PC-9 (cell line): ENCODE measurements around the gene PTBP1. TPM values are rescaled to one million over a fixed set of nuclear protein-coding genes. Genes with fewer than 3 reads are reported as not detected.
A peak's percentile ranks its signal among the peaks of the same experiment; 100 is the strongest.

Experiments
- BruUV-seq: library from RNA; stranded (reverse); fragments of 400-500 nt; replicated peaks from 2 replicates; lab custom pipeline; 2021; lab: Mats Ljungman, UMichigan
- CTCF ChIA-PET: fragments of 300-600 bp; sonication (Branson Sonifier 250); formaldehyde crosslinking; loops from one replicate; lab custom pipeline; 2022; ENCODE audit warnings: antibody characterized with exemption; lab: Charles Lee
- POLR2A ChIA-PET: fragments of 300-600 bp; sonication (Branson Sonifier 250); formaldehyde crosslinking; loops from one replicate; lab custom pipeline; 2022; ENCODE audit warnings: antibody characterized with exemption; ENCODE audit not compliant: unreplicated experiment; lab: Charles Lee
- DNase-seq, 2 experiments: peaks; one replicate each; pipeline versions ENCODE4 v3.0.0 to v3.0.0-alpha.2; 2015 to 2022; ENCODE audit warnings: mixed read lengths in 1 of 2
- H2AFZ ChIP-seq: fragments of 200-600 bp; sonication (generic); 2 replicates; pipeline ENCODE4 v1.8.1; 2017; ENCODE audit warnings: antibody characterized with exemption
- H3F3A ChIP-seq: fragments of 200-600 bp; sonication (generic); 2 replicates; pipeline ENCODE4 v1.8.1; 2017; ENCODE audit warnings: antibody characterized with exemption, mild to moderate bottlenecking, low read depth; ENCODE audit not compliant: insufficient read depth
- H3K27ac ChIP-seq: fragments of 200-600 bp; sonication (generic); 2 replicates; pipeline ENCODE4 v1.6.1; 2016; ENCODE audit warnings: mixed run types
- H3K27me3 ChIP-seq: fragments of 200-600 bp; sonication (generic); 2 replicates; pipeline ENCODE4 v1.6.1; 2016; ENCODE audit warnings: low read depth, mixed run types; ENCODE audit not compliant: insufficient read depth
- H3K36me3 ChIP-seq: fragments of 200-600 bp; sonication (generic); 2 replicates; pipeline ENCODE4 v1.6.1; 2016; ENCODE audit warnings: low read depth, mixed run types
- H3K4me1 ChIP-seq: fragments of 200-600 bp; sonication (generic); replicated peaks from 2 replicates; pipeline ENCODE4 v1.6.1; 2016; ENCODE audit warnings: mixed run types; ENCODE audit not compliant: insufficient read depth
- H3K4me2 ChIP-seq: fragments of 200-600 bp; sonication (generic); 2 replicates; pipeline ENCODE4 v1.6.1; 2017; ENCODE audit warnings: mixed run types
- H3K4me3 ChIP-seq: fragments of 200-600 bp; sonication (generic); 2 replicates; pipeline ENCODE4 v1.6.1; 2016; ENCODE audit warnings: mixed run types
- H3K79me2 ChIP-seq: fragments of 200-600 bp; sonication (generic); 2 replicates; pipeline ENCODE4 v1.6.1; 2017; ENCODE audit warnings: low read depth, mixed run types
- H3K9me2 ChIP-seq: fragments of 200-600 bp; sonication (generic); 2 replicates; pipeline ENCODE4 v1.8.1; 2017; ENCODE audit warnings: mild to moderate bottlenecking; ENCODE audit not compliant: insufficient read depth
- H3K9me3 ChIP-seq: fragments of 200-600 bp; sonication (generic); 2 replicates; pipeline ENCODE4 v1.8.1; 2016; ENCODE audit warnings: low read depth; ENCODE audit not compliant: insufficient read depth
- H4K20me1 ChIP-seq: fragments of 200-600 bp; sonication (generic); 2 replicates; pipeline ENCODE4 v1.8.1; 2017; ENCODE audit not compliant: insufficient read depth
- EZH2 ChIP-seq: fragments of 200-600 bp; sonication (generic); IDR thresholded peaks from 2 replicates; pipeline ENCODE4 v1.8.0; 2017; ENCODE audit warnings: antibody characterized with exemption, low read depth
- intact Hi-C: fragments of 100-400 bp; cut with micrococcal nuclease; formaldehyde crosslinking; loops from one replicate; pipeline ENCODE4 v1.10.0; 2022; ENCODE audit not compliant: unreplicated experiment
- total RNA-seq: library from RNA; stranded (reverse); gene quantifications from 2 replicates; pipeline ENCODE4 v1.2.3, GENCODE V29; 2021
- TF ChIP-seq, protein P1 (sequence below): fragments of 200-600 bp; sonication (generic); conservative IDR thresholded peaks from 2 replicates; pipeline ENCODE4 v1.6.1; 2017; ENCODE audit warnings: mixed run types, antibody characterized with exemption, mild to moderate bottlenecking, moderate library complexity

PTBP1 gene
- total RNA-seq, 1 experiment from 2014 or later = 542 TPM

DNA sequence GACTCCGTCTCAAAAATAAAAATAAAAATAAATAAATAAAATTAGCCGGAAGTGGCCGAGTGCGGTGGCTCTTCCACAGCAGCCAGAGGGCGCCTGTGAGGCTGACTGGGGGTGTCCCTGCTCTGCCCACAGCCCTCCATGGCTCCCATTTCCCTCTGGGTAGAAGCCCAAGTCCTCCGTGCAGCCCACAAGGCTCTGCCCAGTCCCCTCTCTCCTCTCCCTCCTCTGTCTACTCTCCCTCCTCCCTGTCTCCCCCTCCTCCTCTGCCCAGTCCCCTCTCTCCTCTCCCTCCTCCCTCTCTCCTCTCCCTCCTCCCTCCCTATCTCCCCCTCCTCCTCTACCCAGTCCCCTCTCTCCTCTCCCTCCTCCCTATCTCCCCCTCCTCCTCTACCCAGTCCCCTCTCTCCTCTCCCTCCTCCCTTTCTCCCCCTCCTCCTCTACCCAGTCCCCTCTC lies 25.9 kb upstream of the PTBP1 start:
- ChIA-PET POLR2A (no interaction called here), CTCF (no interaction called here)
- no peaks in the 10 kb centered on the region for H4K20me1 ChIP-seq
- DNase-seq = peak in 1 of 2 experiments; percentile 55
- peaks cover 27% of the 10 kb centered on the region; the same call in 1 of the 2 replicates for H3F3A ChIP-seq
- H3K9me3 ChIP-seq = no peaks in the 10 kb centered on the region
- H3K27me3 ChIP-seq = no peaks in the 10 kb centered on the region
- no peaks in the 10 kb centered on the region for H3K9me2 ChIP-seq
- H3K4me2 ChIP-seq = no peak overlapping the region
- intact Hi-C loops = loop anchor here (2.0 kb wide), 2 partner anchors 25 to 85 kb away; partner anchors contain the start of gene PTBP1
- BruUV-seq = no TSS peak
- no peak overlapping the region for H3K27ac ChIP-seq
- H2AFZ ChIP-seq = no peak overlapping the region
- TF ChIP-seq, protein P1, sequence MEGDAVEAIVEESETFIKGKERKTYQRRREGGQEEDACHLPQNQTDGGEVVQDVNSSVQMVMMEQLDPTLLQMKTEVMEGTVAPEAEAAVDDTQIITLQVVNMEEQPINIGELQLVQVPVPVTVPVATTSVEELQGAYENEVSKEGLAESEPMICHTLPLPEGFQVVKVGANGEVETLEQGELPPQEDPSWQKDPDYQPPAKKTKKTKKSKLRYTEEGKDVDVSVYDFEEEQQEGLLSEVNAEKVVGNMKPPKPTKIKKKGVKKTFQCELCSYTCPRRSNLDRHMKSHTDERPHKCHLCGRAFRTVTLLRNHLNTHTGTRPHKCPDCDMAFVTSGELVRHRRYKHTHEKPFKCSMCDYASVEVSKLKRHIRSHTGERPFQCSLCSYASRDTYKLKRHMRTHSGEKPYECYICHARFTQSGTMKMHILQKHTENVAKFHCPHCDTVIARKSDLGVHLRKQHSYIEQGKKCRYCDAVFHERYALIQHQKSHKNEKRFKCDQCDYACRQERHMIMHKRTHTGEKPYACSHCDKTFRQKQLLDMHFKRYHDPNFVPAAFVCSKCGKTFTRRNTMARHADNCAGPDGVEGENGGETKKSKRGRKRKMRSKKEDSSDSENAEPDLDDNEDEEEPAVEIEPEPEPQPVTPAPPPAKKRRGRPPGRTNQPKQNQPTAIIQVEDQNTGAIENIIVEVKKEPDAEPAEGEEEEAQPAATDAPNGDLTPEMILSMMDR = peak; percentile 60
- no peak for TF ChIP-seq EZH2
- H3K4me1 ChIP-seq = no peaks in the 10 kb centered on the region
- H3K36me3 ChIP-seq = no peaks in the 10 kb centered on the region
- H3K4me3 ChIP-seq = no peak overlapping the region
- H3K79me2 ChIP-seq = no peaks in the 10 kb centered on the region

DNA sequence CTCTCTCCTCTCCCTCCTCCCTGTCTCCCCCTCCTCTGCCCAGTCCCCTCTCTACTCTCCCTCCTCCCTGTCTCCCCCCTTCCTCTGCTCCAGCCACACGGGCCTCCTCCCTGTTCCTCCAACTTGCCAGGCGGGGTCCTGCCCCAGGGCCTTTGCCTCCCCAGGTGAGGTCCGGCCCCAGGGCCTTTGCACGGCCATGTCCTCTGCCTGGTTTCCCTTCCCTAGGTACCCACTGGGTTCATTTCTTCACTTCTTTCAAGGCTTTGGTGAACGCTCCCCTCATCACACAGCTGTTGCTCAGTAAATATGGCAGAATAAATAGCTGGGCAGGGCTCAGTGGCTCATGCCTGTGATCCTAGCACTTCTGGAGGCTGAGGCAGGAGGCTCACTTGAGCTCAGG lies 25.2 kb upstream of the PTBP1 start:
- ChIA-PET POLR2A (no interaction called here), CTCF (no interaction called here)
- DNase-seq = no peak
- Histone ChIP-seq H3K27me3 (no peaks in the 10 kb centered on the region), H3K9me2 (no peaks in the 10 kb centered on the region), H3F3A (peaks cover 27% of the 10 kb centered on the region; the same call in 1 of the 2 replicates), H2AFZ (no peak overlapping the region), H3K4me2 (no peak overlapping the region), H3K4me1 (no peaks in the 10 kb centered on the region), H4K20me1 (no peaks in the 10 kb centered on the region), H3K36me3 (no peaks in the 10 kb centered on the region), H3K79me2 (no peaks in the 10 kb centered on the region), H3K27ac (no peak overlapping the region), H3K9me3 (no peaks in the 10 kb centered on the region), H3K4me3 (no peak overlapping the region)
- TF ChIP-seq, protein P1 = no peak
- no peak for TF ChIP-seq EZH2
- BruUV-seq = no TSS peak
- intact Hi-C loops = no loop called here

DNA sequence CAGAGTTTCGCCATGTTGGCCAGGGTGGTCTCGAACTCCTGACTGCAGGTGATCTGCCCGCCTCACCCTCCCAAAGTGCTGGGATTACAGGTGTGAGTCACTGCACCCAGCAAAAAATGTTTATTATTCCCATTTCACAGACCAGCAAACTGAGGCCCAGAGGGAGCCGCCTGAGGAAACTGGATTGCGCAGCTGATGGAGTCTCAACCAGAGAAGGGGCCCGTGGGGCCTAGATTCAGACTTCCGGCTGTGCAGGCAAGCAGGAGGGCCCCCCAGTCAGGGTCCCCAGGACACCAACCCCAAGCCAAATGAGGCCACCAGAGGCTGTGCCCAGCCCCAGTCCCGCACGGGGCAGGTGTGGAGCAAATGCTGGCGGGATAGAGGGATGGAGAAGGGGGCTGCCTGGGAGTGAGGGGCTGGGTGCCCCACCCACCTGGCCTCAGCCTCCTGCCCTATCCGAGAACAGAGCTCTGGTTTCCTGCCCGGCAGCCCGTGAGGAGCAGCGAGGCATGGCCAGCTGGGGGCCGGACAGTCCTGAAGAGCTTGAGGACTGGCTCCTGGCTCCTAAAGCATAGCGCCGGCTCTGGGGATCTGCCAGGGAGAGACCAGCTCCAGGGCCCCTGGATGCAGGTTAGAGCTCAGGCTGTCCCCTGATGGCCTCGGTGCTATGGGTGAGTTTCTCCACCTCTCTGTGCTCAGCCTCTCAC lies 24.4 kb upstream of the PTBP1 start:
- CTCF ChIA-PET = interaction anchor here (0.7 kb wide), 1 partner anchor 102 kb away, joined by 5 read pairs; no protein-coding TSS in a partner anchor
- Histone ChIP-seq H3K4me1 (no peaks in the 10 kb centered on the region), H4K20me1 (no peaks in the 10 kb centered on the region), H3K27ac (no peak overlapping the region), H3K4me2 (no peak overlapping the region), H3K36me3 (no peaks in the 10 kb centered on the region), H3K9me2 (no peaks in the 10 kb centered on the region), H2AFZ (no peak overlapping the region), H3F3A (peaks cover 27% of the 10 kb centered on the region; the same call in 1 of the 2 replicates), H3K27me3 (no peaks in the 10 kb centered on the region), H3K79me2 (no peaks in the 10 kb centered on the region), H3K4me3 (no peak overlapping the region), H3K9me3 (no peaks in the 10 kb centered on the region)
- DNase-seq = peak in 1 of 2 experiments; percentile 49
- no peak for TF ChIP-seq EZH2
- TF ChIP-seq, protein P1 = no peak
- no TSS peak for BruUV-seq
- intact Hi-C loops = no loop called here
- POLR2A ChIA-PET = no interaction called here
